ENCODE results near the gene CAMSAP1. TPM values are rescaled to one million over a fixed set of nuclear protein-coding genes. Genes with fewer than 3 reads are reported as not detected.

CAMSAP1 gene
- total and polyA plus RNA-seq, 9 of the 15 experiments (the other 6 are each of a cell fraction or from before 2014, with no cell fraction given), result 1.5 to 28.8 (median 14.3) TPM

DNA sequence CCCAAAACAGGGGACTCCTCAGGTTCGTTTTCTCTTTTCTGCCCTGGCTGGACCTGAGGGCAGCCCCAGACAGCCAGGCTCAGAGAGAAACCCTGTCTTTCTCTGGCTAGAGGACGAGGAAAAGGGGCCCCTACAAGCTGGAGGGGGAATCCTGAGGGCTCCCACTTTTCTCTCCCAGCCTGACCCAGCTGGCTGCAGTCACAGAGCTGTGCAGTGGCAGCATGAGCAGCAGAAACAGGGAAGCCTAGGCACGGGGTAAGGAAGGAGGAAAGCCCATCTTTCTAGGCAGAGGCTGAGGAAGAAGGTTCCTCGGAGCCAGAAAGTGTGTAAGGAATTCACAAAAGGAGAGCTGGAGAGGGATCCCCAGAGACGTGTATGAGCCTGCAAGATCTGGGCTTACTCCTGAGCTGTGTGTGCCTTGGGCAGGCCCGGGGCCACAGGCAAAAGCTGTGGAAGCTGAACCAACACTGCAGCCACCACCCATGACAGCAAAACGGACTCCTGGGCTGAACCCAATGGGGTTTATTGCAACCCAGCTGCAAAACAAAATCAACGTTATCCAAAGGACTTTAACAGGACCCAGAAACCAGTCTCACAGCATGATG is 16.2 kb downstream of the CAMSAP1 start:
- Histone ChIP-seq H3K27me3 (ENCODE audit: control insufficient read depth in 2 of 2, insufficient read depth in 2 of 2, low read length in 2 of 2) (no peaks in the 10 kb centered on the region), H4K20me1 (replicated peaks; ENCODE audit: control insufficient read depth, insufficient read depth, low read length) (peaks cover 56% of the 10 kb centered on the region), H3K4me1 (replicated peaks in 1 of 2; ENCODE audit: control insufficient read depth in 2 of 2, insufficient read depth in 2 of 2, low read length in 2 of 2) (peaks cover 12 to 62% of the 10 kb centered on the region in 2 experiments), H3K27ac (ENCODE audit: extremely low read depth, low read depth, low read length) (no peak overlapping the region), H3K36me3 (ENCODE audit: control insufficient read depth, insufficient read depth, low read length) (no peaks in the 10 kb centered on the region; the same call in 2 of the 3 replicates), H3K9ac (ENCODE audit: insufficient read depth in 1 of 2, low read depth in 2 of 2, low read length in 2 of 2) (peak overlapping the region in 1 of 2 experiments; percentile 74; a peak in 2 of 4 replicates), H3K4me2 (ENCODE audit: insufficient read depth, low read length) (no peak overlapping the region), H3K9me1 (ENCODE audit: control insufficient read depth, insufficient read depth, low read length) (peaks cover 11% of the 10 kb centered on the region), H3K79me2 (ENCODE audit: control insufficient read depth, insufficient read depth, low read length) (peaks cover 99% of the 10 kb centered on the region), H2AFZ (ENCODE audit: low read depth, low read length) (no peak overlapping the region), H3K9me3 (replicated peaks; ENCODE audit: control insufficient read depth, insufficient read depth, low read depth, low read length) (0 out of 2 replicates have a peak, but pooled peaks cover 2% of the 10 kb centered on the region), H3K4me3 (no peak overlapping the region)
- 45% methylated on average over 8 of the region's 8 CpGs for WGBS (ENCODE audit: insufficient coverage, low coverage, missing lambda C conversion rate)
- BruUV-seq (replicated peaks), result no TSS peak
- FAIRE-seq (no peak), DNase-seq (ENCODE audit: extremely low read depth in 1 of 4, low spot score in 3 of 4) (no peak), ATAC-seq (peak; percentile 21)
- in situ Hi-C loops (cut with MboI), result no loop called here
- POLR2A ChIA-PET, result interaction anchor here (0.6 to 1.1 kb wide), 9 partner anchors 8 to 434 kb away, joined by 3 to 4 read pairs (median 3); no protein-coding TSS in a partner anchor
- CTCF ChIA-PET (ENCODE audit: low intra/inter-chr PET ratio), result no interaction called here
- intact Hi-C loops (cut with micrococcal nuclease), result no loop called here
- TF ChIP-seq, protein P1, sequence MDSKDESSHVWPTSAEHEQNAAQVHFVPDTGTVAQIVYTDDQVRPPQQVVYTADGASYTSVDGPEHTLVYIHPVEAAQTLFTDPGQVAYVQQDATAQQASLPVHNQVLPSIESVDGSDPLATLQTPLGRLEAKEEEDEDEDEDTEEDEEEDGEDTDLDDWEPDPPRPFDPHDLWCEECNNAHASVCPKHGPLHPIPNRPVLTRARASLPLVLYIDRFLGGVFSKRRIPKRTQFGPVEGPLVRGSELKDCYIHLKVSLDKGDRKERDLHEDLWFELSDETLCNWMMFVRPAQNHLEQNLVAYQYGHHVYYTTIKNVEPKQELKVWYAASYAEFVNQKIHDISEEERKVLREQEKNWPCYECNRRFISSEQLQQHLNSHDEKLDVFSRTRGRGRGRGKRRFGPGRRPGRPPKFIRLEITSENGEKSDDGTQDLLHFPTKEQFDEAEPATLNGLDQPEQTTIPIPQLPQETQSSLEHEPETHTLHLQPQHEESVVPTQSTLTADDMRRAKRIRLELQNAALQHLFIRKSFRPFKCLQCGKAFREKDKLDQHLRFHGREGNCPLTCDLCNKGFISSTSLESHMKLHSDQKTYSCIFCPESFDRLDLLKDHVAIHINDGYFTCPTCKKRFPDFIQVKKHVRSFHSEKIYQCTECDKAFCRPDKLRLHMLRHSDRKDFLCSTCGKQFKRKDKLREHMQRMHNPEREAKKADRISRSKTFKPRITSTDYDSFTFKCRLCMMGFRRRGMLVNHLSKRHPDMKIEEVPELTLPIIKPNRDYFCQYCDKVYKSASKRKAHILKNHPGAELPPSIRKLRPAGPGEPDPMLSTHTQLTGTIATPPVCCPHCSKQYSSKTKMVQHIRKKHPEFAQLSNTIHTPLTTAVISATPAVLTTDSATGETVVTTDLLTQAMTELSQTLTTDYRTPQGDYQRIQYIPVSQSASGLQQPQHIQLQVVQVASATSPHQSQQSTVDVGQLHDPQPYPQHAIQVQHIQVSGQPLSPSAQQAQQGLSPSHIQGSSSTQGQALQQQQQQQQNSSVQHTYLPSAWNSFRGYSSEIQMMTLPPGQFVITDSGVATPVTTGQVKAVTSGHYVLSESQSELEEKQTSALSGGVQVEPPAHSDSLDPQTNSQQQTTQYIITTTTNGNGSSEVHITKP (IDR thresholded peaks at IDR 0.05; ENCODE audit: partially characterized antibody), result no peak
- TF ChIP-seq KHSRP (IDR thresholded peaks at IDR 0.05) (no peak), MGA (IDR thresholded peaks at IDR 0.05) (no peak), PRPF4 (IDR thresholded peaks at IDR 0.05; ENCODE audit: insufficient read depth, low read depth, low read length, poor library complexity, severe bottlenecking) (no peak), ZFP30 (CRISPR knock-in tag; IDR thresholded peaks at IDR 0.05; ENCODE audit: borderline replicate concordance) (no peak), ZBTB17 (CRISPR knock-in tag; IDR thresholded peaks at IDR 0.05) (no peak)
